Measurements from ENCODE around the gene FOSL2. TPM values are rescaled to one million over a fixed set of nuclear protein-coding genes. Genes with fewer than 3 reads are reported as not detected.
A peak's percentile ranks its signal among the peaks of the same experiment; 100 is the strongest.

The FOSL2 gene
- polyA plus RNA-seq, 3 donors = 24.8 to 270 (median 28.6) TPM

DNA sequence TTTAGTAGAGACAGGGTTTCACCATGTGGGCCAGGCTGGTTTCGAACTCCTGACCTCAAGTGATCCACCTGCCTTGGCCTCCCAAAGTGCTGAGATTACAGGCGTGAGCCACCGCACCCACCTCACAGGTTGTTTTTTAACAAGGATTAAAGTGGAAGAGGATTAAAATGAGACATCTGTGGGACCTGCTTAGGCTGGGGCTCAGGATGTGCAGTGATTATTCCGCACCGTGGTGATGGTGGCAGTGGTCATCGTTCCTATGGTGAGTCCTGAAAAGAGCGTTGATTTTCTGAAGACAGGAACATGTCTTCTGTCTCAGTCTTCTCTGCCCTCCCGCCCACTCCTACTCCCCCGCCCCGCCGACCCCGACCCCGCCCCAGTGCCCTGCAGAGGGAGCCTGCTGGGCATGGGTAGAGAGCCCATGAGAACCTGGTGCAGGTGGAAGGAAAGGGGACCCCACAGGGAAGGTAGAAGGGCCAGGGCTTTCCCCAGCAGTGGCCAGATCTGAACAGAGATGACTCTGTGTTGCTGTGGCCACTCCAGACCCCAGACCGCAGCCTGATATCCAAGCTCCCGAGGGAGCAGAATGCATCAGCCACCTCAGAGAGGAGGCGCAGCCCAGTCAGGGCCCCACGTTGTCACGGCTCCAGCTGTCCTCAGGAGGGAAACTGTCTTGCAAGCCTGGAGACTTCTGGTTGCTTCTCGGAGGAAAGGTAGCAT is 34.5 kb upstream of the FOSL2 start:
- intact Hi-C loops (cut with micrococcal nuclease) = no loop called here
- Mint-ChIP-seq H3K36me3 (peaks cover 0 to 20% of the 10 kb centered on the region in 2 donors), H3K4me3 (peak overlapping the region in 1 of 2 donors; percentile 21), H3K27ac (peak overlapping the region in 6 of 7 donors; percentile 91 to 97 (median 94)), H3K9me3 (peaks cover 0 to 5% (median 0%) of the 10 kb centered on the region in 7 donors), H3K27me3 (ENCODE audit: low read depth in 3 of 3) (peaks cover 5 to 24% (median 18%) of the 10 kb centered on the region in 3 donors), H3K4me1 (peaks cover 54% of the 10 kb centered on the region)
- H2AFZ ChIP-seq (ENCODE audit: insufficient read depth, low read depth, low read length, poor library complexity, severe bottlenecking) = no peak overlapping the region
- H3K4me3 ChIP-seq (replicated peaks in 1 of 3; ENCODE audit: low read depth in 2 of 3, low read length in 3 of 3) = no peak overlapping the region
- peaks cover 29 to 34% of the 10 kb centered on the region in 2 donors for H3K4me1 ChIP-seq (ENCODE audit: control insufficient read depth in 1 of 2, insufficient read depth in 2 of 2, low read length in 2 of 2)
- peak overlapping the region; percentile 25 for H3K9ac ChIP-seq (ENCODE audit: insufficient read depth, low read length, poor library complexity, severe bottlenecking)
- TF ChIP-seq, protein P1, sequence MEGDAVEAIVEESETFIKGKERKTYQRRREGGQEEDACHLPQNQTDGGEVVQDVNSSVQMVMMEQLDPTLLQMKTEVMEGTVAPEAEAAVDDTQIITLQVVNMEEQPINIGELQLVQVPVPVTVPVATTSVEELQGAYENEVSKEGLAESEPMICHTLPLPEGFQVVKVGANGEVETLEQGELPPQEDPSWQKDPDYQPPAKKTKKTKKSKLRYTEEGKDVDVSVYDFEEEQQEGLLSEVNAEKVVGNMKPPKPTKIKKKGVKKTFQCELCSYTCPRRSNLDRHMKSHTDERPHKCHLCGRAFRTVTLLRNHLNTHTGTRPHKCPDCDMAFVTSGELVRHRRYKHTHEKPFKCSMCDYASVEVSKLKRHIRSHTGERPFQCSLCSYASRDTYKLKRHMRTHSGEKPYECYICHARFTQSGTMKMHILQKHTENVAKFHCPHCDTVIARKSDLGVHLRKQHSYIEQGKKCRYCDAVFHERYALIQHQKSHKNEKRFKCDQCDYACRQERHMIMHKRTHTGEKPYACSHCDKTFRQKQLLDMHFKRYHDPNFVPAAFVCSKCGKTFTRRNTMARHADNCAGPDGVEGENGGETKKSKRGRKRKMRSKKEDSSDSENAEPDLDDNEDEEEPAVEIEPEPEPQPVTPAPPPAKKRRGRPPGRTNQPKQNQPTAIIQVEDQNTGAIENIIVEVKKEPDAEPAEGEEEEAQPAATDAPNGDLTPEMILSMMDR (IDR thresholded peaks at IDR 0.05) = no peak
- H3K27me3 ChIP-seq (ENCODE audit: control insufficient read depth in 2 of 2, insufficient read depth in 2 of 2, low read length in 2 of 2) = no peaks in the 10 kb centered on the region
- no peak for DNase-seq
- H4K20me1 ChIP-seq (ENCODE audit: insufficient read depth, low read length) = no peaks in the 10 kb centered on the region
- H3K27ac ChIP-seq (ENCODE audit: low read depth in 1 of 2, low read length in 2 of 2) = no peak overlapping the region
- H3K4me2 ChIP-seq (replicated peaks; ENCODE audit: extremely low read depth, low read length, poor library complexity, severe bottlenecking) = no peak overlapping the region
- no peaks in the 10 kb centered on the region for H3K36me3 ChIP-seq (replicated peaks in 1 of 2; ENCODE audit: control insufficient read depth in 1 of 2, insufficient read depth in 2 of 2, low read length in 2 of 2)
- H3K9me3 ChIP-seq (replicated peaks in 1 of 2; ENCODE audit: control insufficient read depth in 1 of 2, insufficient read depth in 1 of 2, low read length in 2 of 2) = no peaks in the 10 kb centered on the region
- H3K79me2 ChIP-seq (ENCODE audit: insufficient read depth, low read length) = no peaks in the 10 kb centered on the region
- WGBS (ENCODE audit: insufficient coverage) = 69% methylated on average over 10 of the region's 19 CpGs

DNA sequence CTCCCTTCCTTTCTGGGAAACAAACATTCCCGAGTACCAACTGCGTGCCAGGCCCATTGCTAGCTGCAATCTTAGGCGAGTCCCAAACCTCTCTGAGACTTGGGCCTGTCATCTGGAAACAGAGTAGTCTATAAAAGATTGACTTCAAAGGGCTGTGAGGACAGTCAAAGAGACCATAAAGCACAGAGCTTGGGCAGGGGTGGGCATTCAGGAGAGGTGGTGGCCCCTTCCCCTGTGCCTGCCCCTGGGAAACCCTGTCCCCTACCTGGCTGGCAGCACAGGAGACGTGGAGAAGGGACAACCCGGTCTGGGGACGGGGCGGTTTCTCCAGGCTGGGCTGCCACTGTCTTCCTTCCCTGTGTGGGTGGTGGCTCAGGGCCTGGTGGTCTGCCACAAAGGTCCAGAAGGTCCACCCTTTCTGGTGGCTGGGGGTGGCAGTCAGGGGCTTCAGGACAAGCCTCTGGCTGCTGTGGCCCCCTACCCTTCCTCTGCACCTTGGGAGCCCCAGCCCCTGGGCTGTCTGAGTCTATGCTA is 33.9 kb upstream of the FOSL2 start:
- peak overlapping the region; percentile 72 to 83 for H3K4me3 Mint-ChIP-seq
- peaks cover 5 to 27% (median 18%) of the 10 kb centered on the region in 3 donors for H3K27me3 Mint-ChIP-seq (ENCODE audit: low read depth in 3 of 3)
- Histone ChIP-seq H3K9me3 (replicated peaks in 1 of 2; ENCODE audit: control insufficient read depth in 1 of 2, insufficient read depth in 1 of 2, low read length in 2 of 2) (no peaks in the 10 kb centered on the region), H3K9ac (ENCODE audit: insufficient read depth, low read length, poor library complexity, severe bottlenecking) (peak overlapping the region; percentile 32), H3K27ac (ENCODE audit: low read depth in 1 of 2, low read length in 2 of 2) (peak overlapping the region; percentile 63 to 80), H3K27me3 (ENCODE audit: control insufficient read depth in 2 of 2, insufficient read depth in 2 of 2, low read length in 2 of 2) (no peaks in the 10 kb centered on the region), H3K79me2 (ENCODE audit: insufficient read depth, low read length) (no peaks in the 10 kb centered on the region), H3K4me3 (replicated peaks in 1 of 3; ENCODE audit: low read depth in 2 of 3, low read length in 3 of 3) (peak overlapping the region in 1 of 3 experiments; percentile 40), H4K20me1 (ENCODE audit: insufficient read depth, low read length) (no peaks in the 10 kb centered on the region), H3K4me1 (ENCODE audit: control insufficient read depth in 1 of 2, insufficient read depth in 2 of 2, low read length in 2 of 2) (peaks cover 29 to 34% of the 10 kb centered on the region in 2 donors), H3K4me2 (replicated peaks; ENCODE audit: extremely low read depth, low read length, poor library complexity, severe bottlenecking) (peak overlapping the region; percentile 43), H3K36me3 (replicated peaks in 1 of 2; ENCODE audit: control insufficient read depth in 1 of 2, insufficient read depth in 2 of 2, low read length in 2 of 2) (no peaks in the 10 kb centered on the region), H2AFZ (ENCODE audit: insufficient read depth, low read depth, low read length, poor library complexity, severe bottlenecking) (peak overlapping the region; percentile 36)
- peak overlapping the region; percentile 84 to 97 (median 94) for H3K27ac Mint-ChIP-seq
- no peak for DNase-seq
- TF ChIP-seq, protein P1 (IDR thresholded peaks at IDR 0.05) = no peak
- 62% methylated on average over 5 of the region's 7 CpGs for WGBS (ENCODE audit: insufficient coverage)
- intact Hi-C loops (cut with micrococcal nuclease) = no loop called here
- H3K36me3 Mint-ChIP-seq = peaks cover 0 to 20% of the 10 kb centered on the region in 2 donors
- peaks cover 54% of the 10 kb centered on the region for H3K4me1 Mint-ChIP-seq
- peaks cover 0 to 5% (median 0%) of the 10 kb centered on the region in 7 donors for H3K9me3 Mint-ChIP-seq

All from CD14-positive monocyte (primary cell).